Naive thymus-derived CD4-positive, alpha-beta T cell (primary cell): ENCODE measurements around the gene POLR3F. TPM values are rescaled to one million over a fixed set of nuclear protein-coding genes. Genes with fewer than 3 reads are reported as not detected.

ENCODE experiments used
- ATAC-seq: fragments of 150-1000 bp; cut with Tn5 transposase; 2 replicates; pipeline ENCODE4 v1.10.0; 2021; ENCODE audit warnings: mild to moderate bottlenecking, moderate library complexity
- CTCF ChIA-PET: fragments of 350-600 bp; sonication (Branson Sonifier 250); formaldehyde crosslinking; loops from one replicate; lab custom pipeline; 2021; ENCODE audit warnings: antibody characterized with exemption; lab: Charles Lee
- POLR2A ChIA-PET: fragments of 350-600 bp; sonication (Branson Sonifier 250); formaldehyde crosslinking; loops from one replicate; lab custom pipeline; 2021; ENCODE audit warnings: antibody characterized with exemption, inconsistent platforms; lab: Charles Lee
- DNase-seq, 9 donors: peaks; one replicate each; pipeline versions ENCODE4 v3.0.0 to v3.0.0-alpha.2; 2020 to 2022; ENCODE audit warnings: mixed read lengths in 1 of 9
- H3K27ac ChIP-seq: one replicate; pipeline ENCODE4 v1.7.0; 2013; ENCODE audit warnings: mild to moderate bottlenecking, low read depth, low read length, moderate library complexity
- H3K27me3 ChIP-seq, 2 donors: one replicate each; pipeline ENCODE4 v1.7.0; 2013; ENCODE audit warnings: low read length in 2 of 2, mild to moderate bottlenecking in 2 of 2, moderate library complexity in 2 of 2; ENCODE audit not compliant: control insufficient read depth in 2 of 2, insufficient read depth in 2 of 2
- H3K36me3 ChIP-seq, 3 experiments: 1 replicate in 2 of 3; 2 replicates in 1 of 3; pipeline ENCODE4 v1.7.0; 2013; ENCODE audit warnings: low read length in 3 of 3, mild to moderate bottlenecking in 3 of 3, moderate library complexity in 1 of 3; ENCODE audit not compliant: insufficient read depth in 3 of 3, control insufficient read depth in 2 of 3
- H3K4me1 ChIP-seq, 2 donors: one replicate each; pipeline ENCODE4 v1.7.0; 2013; ENCODE audit warnings: low read length in 2 of 2, mild to moderate bottlenecking in 2 of 2, moderate library complexity in 1 of 2; ENCODE audit not compliant: control insufficient read depth in 2 of 2, insufficient read depth in 2 of 2
- H3K4me3 ChIP-seq: 2 replicates; pipeline ENCODE4 v1.7.0; 2013; ENCODE audit warnings: mild to moderate bottlenecking, low read length
- H3K9me3 ChIP-seq, 3 experiments: 1 replicate in 2 of 3; 2 replicates in 1 of 3; pipeline ENCODE4 v1.7.0; 2013; ENCODE audit warnings: low read length in 3 of 3; ENCODE audit not compliant: control insufficient read depth in 2 of 3
- H3K27ac Mint-ChIP-seq, 9 donors: one replicate each; pipeline ENCODE4 v1.8.0; 2020 to 2022; ENCODE audit warnings: mixed read lengths in 9 of 9, mild to moderate bottlenecking in 8 of 9, moderate library complexity in 5 of 9, inconsistent platforms in 2 of 9
- H3K27me3 Mint-ChIP-seq, 5 donors: one replicate each; pipeline ENCODE4 v1.8.0; 2021 to 2022; ENCODE audit warnings: mixed read lengths in 5 of 5, mild to moderate bottlenecking in 1 of 5
- H3K36me3 Mint-ChIP-seq, 5 donors: one replicate each; pipeline ENCODE4 v1.8.0; 2020 to 2022; ENCODE audit warnings: mixed read lengths in 5 of 5, mild to moderate bottlenecking in 3 of 5, inconsistent platforms in 1 of 5
- H3K4me1 Mint-ChIP-seq, 7 donors: one replicate each; pipeline ENCODE4 v1.8.0; 2020 to 2022; ENCODE audit warnings: mixed read lengths in 7 of 7, mild to moderate bottlenecking in 3 of 7, inconsistent platforms in 1 of 7
- H3K4me3 Mint-ChIP-seq, 10 donors: one replicate each; pipeline ENCODE4 v1.8.0; 2020 to 2022; ENCODE audit warnings: mild to moderate bottlenecking in 10 of 10, mixed read lengths in 10 of 10, moderate library complexity in 6 of 10, inconsistent platforms in 2 of 10
- H3K9me3 Mint-ChIP-seq, 11 donors: one replicate each; pipeline ENCODE4 v1.8.0; 2020 to 2022; ENCODE audit warnings: mixed read lengths in 11 of 11, mild to moderate bottlenecking in 4 of 11, inconsistent platforms in 1 of 11, moderate library complexity in 1 of 11
- intact Hi-C, 2 donors: fragments of 100-400 bp; cut with micrococcal nuclease; formaldehyde crosslinking; loops; one replicate each; pipeline ENCODE4 v1.15.1; 2023
- microRNA-seq: library from miRNA; unstranded; fragments of <30 nt; microRNA quantifications from one replicate; pipeline ENCODE4 v1.2.0, GENCODE V29; 2022; ENCODE audit warnings: borderline microRNAs expressed
- polyA plus RNA-seq, 2 donors: library from polyadenylated mRNA; unstranded; fragments of 300-500 nt; fragmentation: Illumina TruSeq; gene quantifications; one replicate each; pipeline ENCODE4 v1.2.3, GENCODE V29; 2021
- total RNA-seq, 6 experiments: library from RNA in 5 of 6; stranded (reverse) in 5 of 6; gene quantifications; 1 replicate in 5 of 6; 2 replicates in 1 of 6; pipeline ENCODE4 v1.2.3 and lab custom pipeline; 2021 to 2026

POLR3F gene
- total and polyA plus RNA-seq, 7 experiments from 2014 or later, result 5.0 to 13.5 (median 9.3) TPM

- DNase-seq (no peak), ATAC-seq (no peak)
- ChIA-PET CTCF (no interaction called here), POLR2A (no interaction called here)
- no peak overlapping the region for H3K27ac ChIP-seq
- peaks cover 24 to 75% (median 56%) of the 10 kb centered on the region in 5 donors for H3K36me3 Mint-ChIP-seq
- no peak overlapping the region for H3K4me3 Mint-ChIP-seq
- no peaks in the 10 kb centered on the region for H3K4me1 ChIP-seq
- peaks cover 24 to 78% (median 24%) of the 10 kb centered on the region in 3 experiments for H3K36me3 ChIP-seq
- H3K9me3 ChIP-seq, result no peaks in the 10 kb centered on the region
- H3K27me3 ChIP-seq, result no peaks in the 10 kb centered on the region
- H3K27me3 Mint-ChIP-seq, result no peaks in the 10 kb centered on the region
- peak overlapping the region in 2 of 9 donors; percentile 19 to 36 for H3K27ac Mint-ChIP-seq
- intact Hi-C loops, result no loop called here
- H3K4me1 Mint-ChIP-seq, result peaks cover 0 to 3% (median 0%) of the 10 kb centered on the region in 7 donors
- H3K4me3 ChIP-seq, result no peak overlapping the region
- H3K9me3 Mint-ChIP-seq, result peaks cover 0 to 3% (median 0%) of the 10 kb centered on the region in 11 donors
Measured at GRCh38 chr20:18533491-18533890, 66.3 kb downstream of the POLR3F start.

GRCh38 chr20:18533978-18534644 lies 66.9 kb downstream of the POLR3F start:
- Mint-ChIP-seq H3K4me1 (no peaks in the 10 kb centered on the region), H3K9me3 (peaks cover 0 to 3% (median 0%) of the 10 kb centered on the region in 11 donors), H3K36me3 (peaks cover 18 to 69% (median 51%) of the 10 kb centered on the region in 5 donors), H3K27ac (no peak overlapping the region), H3K27me3 (no peaks in the 10 kb centered on the region), H3K4me3 (no peak overlapping the region)
- Histone ChIP-seq H3K4me3 (no peak overlapping the region), H3K36me3 (peaks cover 24 to 71% (median 24%) of the 10 kb centered on the region in 3 experiments), H3K27me3 (no peaks in the 10 kb centered on the region), H3K27ac (no peak overlapping the region), H3K9me3 (no peaks in the 10 kb centered on the region), H3K4me1 (no peaks in the 10 kb centered on the region)
- POLR2A ChIA-PET, result no interaction called here
- intact Hi-C loops, result no loop called here
- ATAC-seq, result no peak
- CTCF ChIA-PET, result no interaction called here
- DNase-seq, result no peak

Small RNA genes lying within 50 kb of the gene (microRNA-seq; reads per million reads assigned to microRNA genes)
- gene MIR3192, result not detected

Other genes with a start within 250 kb of the POLR3F start
- gene ZNF133, start 178.9 kb upstream of the POLR3F start, total RNA-seq, result 10 to 100 TPM in 2 of 5 experiments, 1 to 10 TPM in 3; 6.5 to 11.5 (median 9.4) TPM
- 10 to 100 TPM in 1 of 2 donors, 1 to 10 TPM in 1; 9.2 to 12.6 TPM for gene ZNF133, start 178.9 kb upstream of the POLR3F start, polyA plus RNA-seq
- 1 to 10 TPM; 1.2 to 3.5 (median 2.9) TPM for gene DZANK1, start 360 bp upstream of the POLR3F start, total RNA-seq
- under 1 TPM; 0.34 to 0.79 TPM for gene DZANK1, start 360 bp upstream of the POLR3F start, polyA plus RNA-seq
- gene RBBP9, start 29.8 kb downstream of the POLR3F start, total RNA-seq, result 10 to 100 TPM in 1 of 5 experiments, 1 to 10 TPM in 4; 4.9 to 16.4 (median 6.1) TPM
- gene RBBP9, start 29.8 kb downstream of the POLR3F start, polyA plus RNA-seq, result 1 to 10 TPM; 6.9 to 8.1 TPM
- 100 to 1,000 TPM in 1 of 5 experiments, 10 to 100 TPM in 4; 39.0 to 102 (median 40.9) TPM for gene SEC23B, start 40.5 kb downstream of the POLR3F start, total RNA-seq
- 10 to 100 TPM; 38.7 to 53.4 TPM for gene SEC23B, start 40.5 kb downstream of the POLR3F start, polyA plus RNA-seq
- 10 to 100 TPM; 51.2 to 78.4 (median 69.5) TPM for gene SMIM26, start 100.0 kb downstream of the POLR3F start, total RNA-seq
- gene SMIM26, start 100.0 kb downstream of the POLR3F start, polyA plus RNA-seq, result 100 to 1,000 TPM; 189 to 262 TPM
- gene DTD1, start 120.7 kb downstream of the POLR3F start, total RNA-seq, result 10 to 100 TPM; 12.7 to 24.4 (median 16.6) TPM
- 10 to 100 TPM; 33.4 to 42.5 TPM for gene DTD1, start 120.7 kb downstream of the POLR3F start, polyA plus RNA-seq